Prostate gland (tissue), 2 donors: ENCODE data around the gene CD81.

Experiments
- POLR2A ChIP-seq: fragments of 450-650 bp; IDR thresholded peaks from one replicate; pipeline ENCODE4 v1.6.1; 2016; ENCODE audit warnings: antibody characterized with exemption, mild to moderate bottlenecking
- TF ChIP-seq, protein P1 (sequence below), 4 experiments: fragments of 200-600 bp in 2 of 4; fragments of 450-650 bp in 2 of 4; sonication (generic) in 2 of 4; IDR thresholded peaks; 1 replicate in 3 of 4; 2 replicates in 1 of 4; pipeline ENCODE4 v1.5.1; 2016 to 2019; ENCODE audit warnings: antibody characterized with exemption in 4 of 4, mild to moderate bottlenecking in 2 of 4, moderate library complexity in 2 of 4

DNA sequence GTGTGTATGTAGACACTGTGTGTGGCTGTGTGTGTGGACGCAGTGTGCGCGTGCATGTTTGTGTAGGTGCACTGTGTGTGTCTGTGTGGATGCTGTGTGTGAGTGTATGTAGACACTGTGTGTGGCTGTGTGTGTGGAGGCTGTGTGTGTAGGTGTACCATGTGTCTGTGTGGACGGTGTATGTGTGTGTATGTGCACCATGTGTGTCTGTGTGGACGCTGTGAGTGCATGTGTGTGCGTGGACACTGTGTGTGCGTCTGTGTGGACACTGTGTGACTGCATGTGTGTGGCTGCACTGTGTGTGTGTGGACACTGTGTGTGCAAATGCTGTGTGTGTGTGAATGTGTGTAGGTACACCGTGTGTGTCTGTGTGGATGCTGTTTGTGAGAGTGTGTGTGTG, 56.9 kb downstream of the CD81 start:
- TF ChIP-seq, protein P1, sequence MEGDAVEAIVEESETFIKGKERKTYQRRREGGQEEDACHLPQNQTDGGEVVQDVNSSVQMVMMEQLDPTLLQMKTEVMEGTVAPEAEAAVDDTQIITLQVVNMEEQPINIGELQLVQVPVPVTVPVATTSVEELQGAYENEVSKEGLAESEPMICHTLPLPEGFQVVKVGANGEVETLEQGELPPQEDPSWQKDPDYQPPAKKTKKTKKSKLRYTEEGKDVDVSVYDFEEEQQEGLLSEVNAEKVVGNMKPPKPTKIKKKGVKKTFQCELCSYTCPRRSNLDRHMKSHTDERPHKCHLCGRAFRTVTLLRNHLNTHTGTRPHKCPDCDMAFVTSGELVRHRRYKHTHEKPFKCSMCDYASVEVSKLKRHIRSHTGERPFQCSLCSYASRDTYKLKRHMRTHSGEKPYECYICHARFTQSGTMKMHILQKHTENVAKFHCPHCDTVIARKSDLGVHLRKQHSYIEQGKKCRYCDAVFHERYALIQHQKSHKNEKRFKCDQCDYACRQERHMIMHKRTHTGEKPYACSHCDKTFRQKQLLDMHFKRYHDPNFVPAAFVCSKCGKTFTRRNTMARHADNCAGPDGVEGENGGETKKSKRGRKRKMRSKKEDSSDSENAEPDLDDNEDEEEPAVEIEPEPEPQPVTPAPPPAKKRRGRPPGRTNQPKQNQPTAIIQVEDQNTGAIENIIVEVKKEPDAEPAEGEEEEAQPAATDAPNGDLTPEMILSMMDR (IDR thresholded peaks at IDR 0.05), result no peak
- no peak for TF ChIP-seq POLR2A
